ENCODE results near the gene GIPR. TPM values are rescaled to one million over a fixed set of nuclear protein-coding genes. Genes with fewer than 3 reads are reported as not detected.

Gene GIPR
- total RNA-seq, 1 donor = not detected

GRCh38 chr19:45691516-45692186 is 23.6 kb downstream of the GIPR start, which contains the start of gene SNRPD2:
SNRPD2 (minus strand) TSS chr19:45691953; CDS start chr19:45691888, 65 bp downstream.
- DNase-seq (ENCODE audit: low read depth) = peak; percentile 97
- TF ChIP-seq CTCF (IDR thresholded peaks at IDR 0.05; ENCODE audit: insufficient read depth, low read depth, low read length) = no peak

GRCh38 chr19:45692187-45693105 is 24.4 kb downstream of the GIPR start, which contains the start of gene QPCTL:
QPCTL (plus strand) TSS chr19:45692666; CDS start chr19:45692704, 38 bp downstream.
- H3K4me3 ChIP-seq (ENCODE audit: low read depth, low read length) = peak within 1 kb of the TSS; percentile 93
- TF ChIP-seq CTCF (IDR thresholded peaks at IDR 0.05; ENCODE audit: insufficient read depth, low read depth, low read length) = no peak
- DNase-seq (ENCODE audit: low read depth) = peak; percentile 100

More at GRCh38 chr19:45691516-45692186, 23.6 kb downstream of the GIPR start, which contains the start of gene SNRPD2:
- peak within 1 kb of the TSS; percentile 93 for H3K4me3 ChIP-seq (ENCODE audit: low read depth, low read length)

GRCh38 chr19:45693106-45693788 is 25.2 kb downstream of the GIPR start:
- DNase-seq (ENCODE audit: low read depth) = peak; percentile 69
- peak; percentile 91 for TF ChIP-seq CTCF (IDR thresholded peaks at IDR 0.05; ENCODE audit: insufficient read depth, low read depth, low read length)
- peak overlapping the region; percentile 93 for H3K4me3 ChIP-seq (ENCODE audit: low read depth, low read length)

- no peak overlapping the region for H3K4me3 ChIP-seq (ENCODE audit: low read depth, low read length)
- no peak for DNase-seq (ENCODE audit: low read depth)
- TF ChIP-seq CTCF (IDR thresholded peaks at IDR 0.05; ENCODE audit: insufficient read depth, low read depth, low read length) = no peak
These were observed 33.7 kb downstream of the GIPR start for GRCh38 chr19:45701676-45702075.

GRCh38 chr19:45705115-45705514 is 37.1 kb downstream of the GIPR start:
- DNase-seq (ENCODE audit: low read depth) = no peak
- no peak overlapping the region for H3K4me3 ChIP-seq (ENCODE audit: low read depth, low read length)
- TF ChIP-seq CTCF (IDR thresholded peaks at IDR 0.05; ENCODE audit: insufficient read depth, low read depth, low read length) = no peak

- TF ChIP-seq CTCF (IDR thresholded peaks at IDR 0.05; ENCODE audit: insufficient read depth, low read depth, low read length) = no peak
- DNase-seq (ENCODE audit: low read depth) = no peak
- no peak overlapping the region for H3K4me3 ChIP-seq (ENCODE audit: low read depth, low read length)
These were observed 37.8 kb downstream of the GIPR start for GRCh38 chr19:45705710-45706415.

Data from fibroblast of villous mesenchyme (primary cell).